Measurements from ENCODE around the gene NREP.
A peak's percentile ranks its signal among the peaks of the same experiment; 100 is the strongest.

DNA sequence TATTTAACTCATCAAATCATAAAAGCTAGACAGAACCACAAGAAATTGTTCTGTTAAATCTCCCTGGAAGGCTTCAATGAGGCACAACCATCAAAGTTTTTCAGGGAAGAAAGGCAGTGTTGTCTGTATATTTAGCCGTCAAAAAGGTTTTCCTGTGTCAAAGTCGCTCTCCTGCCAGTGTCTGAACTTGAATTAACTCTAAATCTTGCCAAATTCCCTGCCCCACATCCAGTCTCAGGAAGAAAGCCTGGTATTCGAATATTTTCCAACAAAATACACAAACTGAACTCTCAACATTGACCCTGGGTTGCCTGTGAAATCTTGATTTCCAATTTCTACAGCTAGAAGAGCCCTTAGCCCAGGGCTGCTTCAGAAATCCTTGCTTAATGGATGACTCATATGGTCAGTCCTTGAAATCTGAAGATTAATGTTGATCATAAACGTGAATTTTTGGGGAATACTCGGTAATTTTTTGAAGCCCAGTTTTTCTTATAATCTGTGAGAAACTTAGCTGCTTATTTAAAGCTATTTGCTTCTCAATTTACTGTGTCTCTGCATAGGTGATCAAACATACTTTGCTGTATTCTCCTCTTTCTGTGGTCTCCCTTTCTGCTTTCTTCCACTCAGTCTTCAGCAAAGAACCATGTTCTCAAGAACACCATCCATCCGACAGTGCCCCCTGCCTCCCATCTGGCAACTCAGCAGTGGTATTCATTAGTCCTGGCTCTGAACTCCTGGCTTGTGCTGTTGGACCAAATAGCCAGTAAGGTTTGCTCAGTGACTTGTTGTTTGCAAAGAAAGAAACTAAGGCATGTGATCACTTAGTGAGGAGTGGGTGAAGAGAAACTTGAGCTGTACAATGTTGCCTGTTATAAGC, 58.9 kb downstream of the NREP start:
- TF ChIP-seq, protein P1, sequence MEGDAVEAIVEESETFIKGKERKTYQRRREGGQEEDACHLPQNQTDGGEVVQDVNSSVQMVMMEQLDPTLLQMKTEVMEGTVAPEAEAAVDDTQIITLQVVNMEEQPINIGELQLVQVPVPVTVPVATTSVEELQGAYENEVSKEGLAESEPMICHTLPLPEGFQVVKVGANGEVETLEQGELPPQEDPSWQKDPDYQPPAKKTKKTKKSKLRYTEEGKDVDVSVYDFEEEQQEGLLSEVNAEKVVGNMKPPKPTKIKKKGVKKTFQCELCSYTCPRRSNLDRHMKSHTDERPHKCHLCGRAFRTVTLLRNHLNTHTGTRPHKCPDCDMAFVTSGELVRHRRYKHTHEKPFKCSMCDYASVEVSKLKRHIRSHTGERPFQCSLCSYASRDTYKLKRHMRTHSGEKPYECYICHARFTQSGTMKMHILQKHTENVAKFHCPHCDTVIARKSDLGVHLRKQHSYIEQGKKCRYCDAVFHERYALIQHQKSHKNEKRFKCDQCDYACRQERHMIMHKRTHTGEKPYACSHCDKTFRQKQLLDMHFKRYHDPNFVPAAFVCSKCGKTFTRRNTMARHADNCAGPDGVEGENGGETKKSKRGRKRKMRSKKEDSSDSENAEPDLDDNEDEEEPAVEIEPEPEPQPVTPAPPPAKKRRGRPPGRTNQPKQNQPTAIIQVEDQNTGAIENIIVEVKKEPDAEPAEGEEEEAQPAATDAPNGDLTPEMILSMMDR (IDR thresholded peaks at IDR 0.05) = peak; percentile 57
- no peak for TF ChIP-seq EZH2 (IDR thresholded peaks at IDR 0.05)

Data from neural progenitor cell (in vitro differentiated cells).